Activated CD4-positive, alpha-beta T cell treated with anti-CD3 and anti-CD28 coated beads, Interleukin-2, amount 50 U/mL, for 4 hours (primary cell): ENCODE data around the gene TRIM15.

ENCODE experiments used
- DNase-seq, 2 experiments: peaks; one replicate each; pipeline ENCODE4 v3.0.0-alpha.2; 2020

The TRIM15 gene

GRCh38 chr6:30147096-30147495 lies 16.2 kb upstream of the TRIM15 start:
- no peak for DNase-seq

GRCh38 chr6:30149234-30149633 lies 14.1 kb upstream of the TRIM15 start:
- DNase-seq: no peak

DNA sequence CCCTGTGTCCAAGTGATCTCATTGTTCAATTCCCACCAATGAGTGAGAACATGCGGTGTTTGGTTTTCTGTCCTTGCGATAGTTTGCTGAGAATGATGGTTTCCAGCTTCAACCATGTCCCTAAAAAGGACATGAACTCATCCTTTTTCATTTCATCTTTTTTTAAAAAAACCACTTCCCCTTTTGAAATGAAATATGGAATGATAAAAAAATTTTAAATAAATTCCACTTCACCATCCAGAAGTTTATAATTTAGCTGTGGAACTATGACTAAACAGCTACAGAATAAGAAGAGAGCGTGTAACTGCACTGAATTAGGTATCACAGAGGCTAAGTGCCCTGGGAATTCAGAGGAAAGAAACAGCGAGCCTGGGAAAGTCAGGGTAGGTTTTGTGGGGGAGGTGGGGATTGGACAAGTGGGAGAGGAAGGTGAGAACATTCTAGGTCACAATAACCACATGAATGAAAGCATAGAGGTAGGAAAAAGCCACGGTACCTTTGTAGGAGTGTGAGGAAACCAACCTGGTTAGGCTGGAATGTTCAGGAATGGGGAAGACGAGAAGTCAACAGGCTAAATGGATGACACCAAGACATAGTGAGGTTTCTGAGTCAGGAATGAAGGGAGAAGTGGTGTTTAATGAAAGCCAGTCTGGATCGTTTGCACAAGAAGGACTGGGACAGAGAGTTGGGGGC lies 13.3 kb upstream of the TRIM15 start:
- no peak for DNase-seq

DNA sequence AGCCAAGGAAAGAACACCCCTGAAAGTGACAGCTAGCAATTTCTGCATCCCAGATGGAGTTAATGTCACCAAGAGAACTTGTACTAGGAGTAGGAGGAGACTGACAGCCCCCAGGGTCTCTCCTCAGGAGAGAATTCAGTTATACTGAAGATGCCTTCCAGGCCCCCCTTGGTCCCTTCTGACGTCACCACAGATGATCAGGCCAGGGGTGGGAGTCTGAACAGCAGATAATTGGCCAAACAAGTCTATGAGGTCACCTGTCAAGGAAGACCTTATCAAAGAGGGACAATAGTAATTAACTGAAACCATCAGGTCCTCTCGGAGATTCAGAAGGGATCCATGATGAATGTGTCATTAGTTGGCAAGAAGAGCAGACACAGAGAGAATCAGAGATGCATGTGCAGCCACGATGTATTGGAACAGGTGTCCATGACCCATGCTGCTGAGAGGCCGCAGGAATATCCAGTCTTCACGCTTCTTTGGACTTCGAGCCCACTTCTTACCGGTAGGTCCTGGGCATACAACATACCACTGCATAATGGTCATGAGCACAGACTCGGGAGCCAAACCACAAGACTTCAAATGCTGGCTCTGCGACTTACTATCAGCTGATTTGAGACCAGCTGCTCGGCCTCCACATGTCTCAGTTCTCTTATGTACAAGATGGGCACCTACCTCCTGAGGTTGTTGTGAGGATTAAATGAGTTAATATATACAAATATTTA lies 12.5 kb upstream of the TRIM15 start:
- no peak for DNase-seq

DNA sequence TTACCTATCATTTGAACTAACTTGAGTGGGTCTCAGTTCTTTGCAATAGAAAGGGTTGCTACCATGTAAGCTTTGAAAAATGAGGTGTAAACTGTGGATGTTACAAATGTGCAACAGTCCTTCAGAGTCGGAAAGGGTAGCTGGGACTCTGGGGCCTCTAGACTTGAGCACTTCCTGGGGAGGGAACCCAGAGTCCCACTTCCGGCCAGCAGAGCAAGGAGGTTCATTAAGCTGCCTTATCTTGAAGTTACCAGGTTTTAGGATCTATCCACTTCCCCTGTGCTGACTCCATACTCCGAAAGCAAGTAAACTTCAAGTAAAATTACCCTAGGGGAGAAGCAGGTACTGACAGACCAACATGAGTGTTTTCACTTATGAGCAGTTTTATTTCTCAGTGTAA lies 11.8 kb upstream of the TRIM15 start:
- DNase-seq: no peak

GRCh38 chr6:30152016-30152673 lies 11.2 kb upstream of the TRIM15 start:
- no peak for DNase-seq

GRCh38 chr6:30152910-30153610 lies 10.3 kb upstream of the TRIM15 start:
- no peak for DNase-seq

- no peak for DNase-seq
These were observed 9.3 kb upstream of the TRIM15 start for GRCh38 chr6:30154061-30154460.

DNA sequence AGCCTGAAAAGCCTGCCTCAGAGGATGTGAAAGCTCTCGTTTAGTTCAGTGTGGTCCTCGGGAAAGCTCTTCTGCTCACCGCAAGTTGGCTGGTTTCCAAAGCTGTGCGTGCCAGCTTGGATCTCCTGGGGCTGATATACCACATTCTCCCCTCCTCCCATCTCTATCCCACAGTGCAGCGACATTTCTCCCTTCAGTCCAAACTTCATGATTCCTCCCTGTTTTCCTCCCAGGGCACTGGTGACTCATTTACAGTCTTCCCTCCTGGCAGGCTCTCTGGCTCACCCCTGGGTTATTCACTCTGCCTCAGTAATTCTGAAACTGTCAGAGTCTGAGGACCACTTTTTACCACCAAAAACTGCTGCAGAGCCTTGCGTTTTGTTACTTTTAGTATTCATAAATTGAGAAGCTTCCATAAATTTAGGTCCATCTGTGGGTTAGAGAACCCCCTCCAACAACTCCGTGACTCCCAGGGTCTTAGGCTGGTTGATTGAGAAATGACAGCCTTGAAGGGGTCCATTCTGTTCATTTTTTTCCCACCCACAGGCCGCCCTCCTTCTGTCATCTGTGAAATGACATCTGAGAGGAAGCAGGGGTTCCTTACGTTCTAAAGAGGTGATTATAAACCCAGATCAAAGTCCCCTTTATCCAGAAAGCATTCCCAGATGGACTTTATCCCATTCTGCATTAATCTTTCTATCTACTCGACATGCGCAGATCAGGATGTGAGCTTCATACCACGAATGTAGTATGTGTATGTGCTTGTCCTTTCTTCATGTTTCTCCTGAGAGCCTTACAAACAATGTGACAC lies 8.4 kb upstream of the TRIM15 start:
- DNase-seq: no peak

- no peak for DNase-seq
These were observed 7.7 kb upstream of the TRIM15 start for GRCh38 chr6:30155520-30156261.

- no peak for DNase-seq
These were observed 7.1 kb upstream of the TRIM15 start for GRCh38 chr6:30156262-30156599.

DNA sequence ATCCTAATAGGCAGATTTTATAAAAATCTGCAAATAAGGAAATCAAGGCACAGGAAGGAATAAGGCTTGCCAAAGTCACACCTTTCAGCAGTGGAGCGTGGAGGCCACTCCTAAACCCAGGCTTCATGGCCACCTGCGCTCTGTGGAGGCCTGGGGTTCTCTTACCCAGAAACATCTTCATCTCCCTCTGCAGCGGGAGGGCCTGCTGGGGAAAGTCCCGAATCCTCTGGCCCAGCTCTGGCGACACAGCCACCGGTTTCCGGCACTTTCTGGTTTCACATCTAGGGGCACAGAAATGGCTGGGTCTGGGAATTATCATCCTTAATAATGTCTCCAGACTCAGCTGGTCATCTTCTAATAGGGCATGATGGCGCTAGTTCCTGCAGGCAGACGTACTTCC lies 6.6 kb upstream of the TRIM15 start:
- DNase-seq: no peak

DNA sequence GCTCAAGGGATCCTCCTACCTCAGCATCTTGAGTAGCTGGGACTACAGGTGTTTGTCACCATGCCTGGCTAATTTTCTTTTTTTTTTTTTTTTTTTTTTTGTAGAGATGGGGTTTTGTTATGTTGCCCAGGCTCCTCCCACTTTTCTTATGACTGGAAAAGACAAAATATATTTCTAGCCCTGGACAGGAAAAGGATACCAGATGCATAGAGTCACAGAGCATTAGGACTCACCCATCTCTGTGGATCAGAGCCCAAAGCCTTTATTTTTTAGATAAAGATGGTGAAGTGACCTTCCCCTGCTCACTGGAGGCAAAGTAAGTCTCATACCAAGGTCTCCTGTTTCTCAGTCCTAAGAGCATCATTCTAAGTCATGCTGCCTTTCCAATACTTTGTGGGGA lies 5.8 kb upstream of the TRIM15 start:
- DNase-seq: no peak

- no peak for DNase-seq
These were observed 5.3 kb upstream of the TRIM15 start for GRCh38 chr6:30157999-30158398.

- DNase-seq: no peak
These were observed 4.8 kb upstream of the TRIM15 start for GRCh38 chr6:30158475-30159040.

GRCh38 chr6:30160008-30160784 lies 3.1 kb upstream of the TRIM15 start:
- DNase-seq: no peak

GRCh38 chr6:30160785-30161531 lies 2.4 kb upstream of the TRIM15 start, which contains the start of gene TRIM10:
Gene TRIM10 (minus strand): TSS chr6:30161211. CDS start chr6:30160858, 353 bp downstream.
- no peak for DNase-seq

DNA sequence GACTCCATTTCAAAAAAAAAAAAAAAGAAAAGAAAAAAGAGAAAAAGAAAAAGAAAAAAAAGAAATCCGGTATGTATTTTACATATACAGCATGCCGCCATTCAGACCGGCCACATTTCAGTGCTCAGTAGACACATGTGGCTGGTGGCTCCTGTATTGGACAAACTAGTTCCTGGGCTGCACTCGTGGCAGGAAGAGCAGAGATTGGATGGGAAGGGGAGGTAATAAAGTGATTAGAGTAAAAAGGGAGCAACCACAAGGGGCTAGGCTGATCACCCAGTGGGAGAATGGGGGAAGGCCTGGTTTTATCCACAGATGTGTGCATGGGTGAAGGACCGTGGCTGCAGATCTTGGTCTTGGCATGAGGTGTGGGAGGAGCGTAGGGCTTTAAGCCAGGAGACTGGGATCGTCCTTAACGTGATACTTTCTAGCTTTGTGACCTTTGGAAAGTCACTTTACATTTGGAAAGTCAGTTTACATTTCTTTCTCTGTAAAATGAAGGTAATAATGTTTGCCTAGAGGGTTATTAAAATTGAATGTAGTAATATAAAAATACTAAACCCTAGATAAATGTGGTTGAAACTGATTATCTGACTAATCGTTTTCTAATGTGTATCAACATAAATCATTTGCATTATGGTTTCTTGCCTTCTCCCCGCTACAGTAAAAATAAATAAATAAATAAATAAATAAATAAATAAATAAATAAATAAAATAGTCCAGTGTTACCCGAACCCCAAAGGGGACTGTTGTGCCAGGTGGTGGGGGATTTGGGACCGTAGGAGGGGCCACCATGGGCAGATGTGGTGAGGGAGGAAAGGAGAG lies 869 bp upstream of the TRIM15 start:
- no peak for DNase-seq
